Type B pancreatic cell (in vitro differentiated cells): ENCODE measurements around the gene AGFG1. TPM values are rescaled to one million over a fixed set of nuclear protein-coding genes. Genes with fewer than 3 reads are reported as not detected.

Experiments used
- DNase-seq: peaks from one replicate; pipeline ENCODE4 v3.0.0; 2021; ENCODE audit warnings: mixed read lengths; ENCODE audit not compliant: unreplicated experiment; ENCODE audit errors: extremely low spot score
- H3K27ac Mint-ChIP-seq: 2 replicates; pipeline ENCODE4 v1.8.0; 2021; ENCODE audit warnings: mild to moderate bottlenecking, mixed read lengths
- H3K27me3 Mint-ChIP-seq: 2 replicates; pipeline ENCODE4 v1.8.0; 2021; ENCODE audit warnings: mixed read lengths
- H3K36me3 Mint-ChIP-seq: 2 replicates; pipeline ENCODE4 v1.8.0; 2021; ENCODE audit warnings: mixed read lengths
- H3K4me1 Mint-ChIP-seq: one replicate; pipeline ENCODE4 v1.8.0; 2021; ENCODE audit warnings: mixed read lengths; ENCODE audit not compliant: unreplicated experiment
- H3K4me3 Mint-ChIP-seq: 2 replicates; pipeline ENCODE4 v1.8.0; 2021; ENCODE audit warnings: mild to moderate bottlenecking, mixed read lengths
- H3K9me3 Mint-ChIP-seq: 2 replicates; pipeline ENCODE4 v1.8.0; 2021; ENCODE audit warnings: mixed read lengths
- CTCF ChIP-seq: fragments of 200-600 bp; sonication (generic); conservative IDR thresholded peaks from 2 replicates; pipeline ENCODE4 v1.5.0; 2021; ENCODE audit warnings: antibody characterized with exemption, mild to moderate bottlenecking
- total RNA-seq: library from RNA; stranded (reverse); gene quantifications from 2 replicates; pipeline ENCODE4 v1.2.1, GENCODE V29; 2021; ENCODE audit warnings: low replicate concordance

AGFG1 gene
- total RNA-seq, 1 donor from 2014 or later, result 63.2 TPM

DNA sequence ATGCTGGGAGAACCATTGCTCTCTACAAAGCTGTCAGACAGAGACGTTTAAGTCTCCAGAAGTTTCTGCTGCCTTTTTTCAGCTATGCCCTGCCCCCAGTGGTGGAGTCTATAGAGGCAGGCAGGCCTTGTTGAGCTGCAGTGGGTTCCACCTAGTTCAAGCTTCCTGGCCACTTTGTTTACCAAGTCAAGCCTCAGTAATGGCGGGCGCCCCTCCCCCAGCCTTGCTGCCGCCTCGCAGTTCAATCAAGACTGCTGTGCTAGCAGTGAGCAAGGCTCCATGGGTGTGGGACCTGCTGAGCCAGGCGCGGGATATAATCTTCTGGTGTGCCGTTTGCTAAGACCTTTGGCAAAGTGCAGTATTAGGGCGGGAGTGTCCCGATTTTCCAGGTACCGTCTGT, 74.0 kb downstream of the AGFG1 start:
- Mint-ChIP-seq H3K27ac (no peak overlapping the region), H3K4me3 (no peak overlapping the region), H3K27me3 (no peaks in the 10 kb centered on the region), H3K36me3 (peaks cover 54% of the 10 kb centered on the region), H3K9me3 (peaks cover 17% of the 10 kb centered on the region), H3K4me1 (no peaks in the 10 kb centered on the region)
- no peak for DNase-seq
- TF ChIP-seq CTCF, result peak; percentile 37

GRCh38 chr2:227551836-227552235, 79.9 kb downstream of the AGFG1 start:
- Mint-ChIP-seq H3K9me3 (no peaks in the 10 kb centered on the region), H3K36me3 (peaks cover 25% of the 10 kb centered on the region), H3K4me3 (no peak overlapping the region), H3K4me1 (no peaks in the 10 kb centered on the region), H3K27ac (no peak overlapping the region), H3K27me3 (no peaks in the 10 kb centered on the region)
- TF ChIP-seq CTCF, result no peak
- no peak for DNase-seq

- TF ChIP-seq CTCF, result no peak
- Mint-ChIP-seq H3K4me3 (no peak overlapping the region), H3K36me3 (peaks cover 9% of the 10 kb centered on the region), H3K9me3 (no peaks in the 10 kb centered on the region), H3K27me3 (no peaks in the 10 kb centered on the region), H3K27ac (no peak overlapping the region), H3K4me1 (no peaks in the 10 kb centered on the region)
- no peak for DNase-seq
Observed at GRCh38 chr2:227562581-227562980, 90.6 kb downstream of the AGFG1 start.

DNA sequence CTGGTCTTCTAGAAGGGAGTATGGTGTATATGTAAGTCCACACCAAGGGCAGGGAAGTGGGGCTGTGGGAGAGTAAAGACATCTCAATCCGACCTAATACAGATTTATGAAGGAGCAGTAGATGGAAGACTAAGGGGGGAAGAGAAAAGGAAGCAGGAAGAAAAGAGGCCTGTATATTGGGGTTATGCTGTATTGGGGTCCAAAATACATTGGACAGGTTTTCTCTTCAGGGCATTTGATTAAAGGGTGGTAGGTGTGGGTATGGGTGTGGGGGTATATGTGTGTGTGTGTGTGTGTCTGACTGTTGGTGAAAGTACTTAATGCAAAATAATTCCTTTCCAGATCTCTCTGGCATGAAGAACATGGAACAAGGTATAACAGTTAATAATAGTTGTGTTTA, 93.1 kb downstream of the AGFG1 start:
- Mint-ChIP-seq H3K4me1 (no peaks in the 10 kb centered on the region), H3K27me3 (no peaks in the 10 kb centered on the region), H3K9me3 (no peaks in the 10 kb centered on the region), H3K36me3 (peaks cover 9% of the 10 kb centered on the region), H3K4me3 (no peak overlapping the region), H3K27ac (no peak overlapping the region)
- no peak for DNase-seq
- TF ChIP-seq CTCF, result no peak

DNA sequence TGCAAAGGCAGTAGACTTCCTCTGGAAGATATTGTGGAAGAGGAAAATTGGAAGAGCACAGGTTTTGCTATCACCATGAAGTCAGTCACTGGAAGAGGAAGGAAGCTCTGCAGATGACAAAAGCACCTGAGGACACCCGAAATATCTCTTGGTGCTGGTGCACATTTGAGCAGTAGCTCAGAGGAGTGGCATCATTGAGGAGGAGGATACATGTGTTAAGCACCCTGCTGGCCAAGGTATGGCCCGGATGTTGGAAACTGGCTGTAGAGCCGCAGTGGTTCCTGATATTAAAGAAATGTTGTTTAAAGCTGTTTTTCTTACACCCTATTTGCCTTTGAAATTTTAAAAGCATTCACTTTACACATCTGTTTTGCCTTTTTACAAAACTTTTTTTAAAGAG, 94.1 kb downstream of the AGFG1 start:
- H3K36me3 Mint-ChIP-seq, result peaks cover 5% of the 10 kb centered on the region
- DNase-seq, result no peak
- H3K4me1 Mint-ChIP-seq, result no peaks in the 10 kb centered on the region
- no peak for TF ChIP-seq CTCF
- H3K4me3 Mint-ChIP-seq, result no peak overlapping the region
- H3K27me3 Mint-ChIP-seq, result no peaks in the 10 kb centered on the region
- no peak overlapping the region for H3K27ac Mint-ChIP-seq
- H3K9me3 Mint-ChIP-seq, result no peaks in the 10 kb centered on the region

- TF ChIP-seq CTCF, result no peak
- H3K4me1 Mint-ChIP-seq, result no peaks in the 10 kb centered on the region
Observed at GRCh38 chr2:227568852-227569169, 96.9 kb downstream of the AGFG1 start.

More at GRCh38 chr2:227568852-227569169, 96.9 kb downstream of the AGFG1 start:
- no peak overlapping the region for H3K27ac Mint-ChIP-seq
- H3K36me3 Mint-ChIP-seq, result peaks cover 5% of the 10 kb centered on the region
- no peak overlapping the region for H3K4me3 Mint-ChIP-seq
- no peaks in the 10 kb centered on the region for H3K9me3 Mint-ChIP-seq
- no peaks in the 10 kb centered on the region for H3K27me3 Mint-ChIP-seq
- no peak for DNase-seq
